GM18511 (cell line): ENCODE results near the gene COPB1.

Source experiments
- ATAC-seq: cut with Tn5 transposase; IDR thresholded peaks from one replicate; pipeline ENCODE4 v1.9.1; 2021; ENCODE audit warnings: mild to moderate bottlenecking, moderate library complexity; ENCODE audit not compliant: unreplicated experiment

Gene COPB1

DNA sequence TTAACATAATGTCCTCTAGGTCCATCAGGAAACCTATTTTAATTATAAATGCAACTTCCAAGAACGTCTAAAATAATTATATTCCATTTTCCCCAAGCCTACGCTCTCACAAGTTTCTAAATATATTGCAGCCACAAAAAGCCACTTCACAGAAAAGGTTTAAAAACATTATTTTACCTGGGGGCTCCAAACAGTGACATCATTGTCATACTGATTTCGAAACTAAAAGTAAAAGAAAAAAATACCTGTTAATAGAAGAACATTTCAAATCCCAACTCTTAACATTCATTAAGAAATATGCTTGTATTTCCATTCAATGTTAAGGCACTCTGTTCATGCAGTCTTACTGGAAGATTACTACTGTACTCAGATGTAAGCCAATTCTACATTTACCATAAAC, 19.2 kb upstream of the COPB1 start:
- no peak for ATAC-seq

DNA sequence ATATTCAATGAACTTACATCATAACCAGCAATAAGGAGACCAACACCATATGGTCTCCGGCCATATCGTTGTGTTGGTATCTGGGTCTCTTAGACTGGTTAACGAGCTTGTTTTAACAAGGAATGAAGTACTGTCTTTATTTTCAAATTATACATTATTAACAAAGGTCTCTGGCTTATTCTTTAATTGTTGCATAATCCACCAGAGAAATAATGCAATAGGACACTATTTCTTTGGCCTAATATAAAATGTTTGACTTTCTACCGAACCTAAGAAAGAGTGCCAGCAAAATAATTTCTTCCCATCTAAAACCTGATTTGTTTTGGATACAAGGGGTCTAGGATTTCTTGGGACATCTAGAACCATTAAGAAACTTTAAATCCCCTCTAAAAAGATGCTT, 14.2 kb upstream of the COPB1 start:
- ATAC-seq: no peak

DNA sequence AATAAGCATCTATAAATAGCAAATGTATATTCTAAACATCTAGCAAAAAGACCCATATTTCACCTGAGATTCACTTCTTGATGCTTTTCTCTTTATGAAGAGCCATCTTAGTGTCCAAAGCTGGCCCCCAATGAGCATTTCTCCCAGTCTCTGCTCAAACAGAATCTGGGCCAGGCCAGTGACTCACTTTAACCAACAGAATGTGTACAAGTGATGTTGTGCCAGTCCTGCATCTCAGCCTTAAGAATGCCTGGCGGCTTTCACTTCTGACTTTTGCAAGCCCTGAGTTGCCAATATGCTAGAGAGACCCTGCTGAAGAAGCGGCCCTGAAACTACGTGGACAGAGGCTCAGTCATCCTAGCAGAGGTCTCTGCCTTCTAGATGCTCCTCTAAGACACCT, 6.9 kb upstream of the COPB1 start:
- no peak for ATAC-seq

DNA sequence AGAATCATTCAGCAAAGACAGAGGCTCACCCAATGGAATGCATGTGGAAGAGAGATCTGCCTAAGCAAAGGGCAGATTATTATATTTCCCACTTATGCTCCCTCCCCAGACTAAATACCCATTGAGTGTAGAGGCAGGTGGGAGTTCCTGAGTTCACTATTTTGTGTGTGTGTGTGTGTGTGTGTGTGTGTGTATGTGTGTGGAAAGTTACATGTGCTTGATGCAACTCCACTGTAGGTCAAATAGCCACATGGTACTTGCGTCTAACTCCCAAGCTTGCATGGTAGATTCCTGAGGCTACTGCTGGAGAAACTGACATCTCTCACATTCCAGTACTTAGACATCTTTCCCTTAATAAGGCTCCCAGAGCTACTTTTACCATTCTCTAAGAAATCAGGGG, 3.4 kb upstream of the COPB1 start:
- ATAC-seq: no peak

DNA sequence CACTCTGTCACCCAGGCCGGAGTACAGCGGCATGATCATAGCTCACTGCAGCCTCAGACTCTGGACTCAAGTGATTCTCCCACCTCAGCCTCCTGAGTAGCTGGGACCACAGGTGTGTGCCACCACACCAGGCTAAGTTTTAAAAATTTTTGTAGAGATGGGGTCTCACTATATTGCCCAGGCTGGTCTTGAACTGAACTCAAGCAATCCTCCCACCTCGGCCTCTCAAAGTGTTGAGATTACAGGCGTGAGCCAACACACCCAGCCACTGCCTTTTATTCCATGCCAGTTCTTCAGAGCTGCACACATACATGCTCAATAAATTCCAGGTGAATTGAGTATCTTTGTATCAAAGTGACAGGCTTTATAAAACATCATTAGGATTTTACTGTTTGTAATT, 2.4 kb upstream of the COPB1 start:
- no peak for ATAC-seq

DNA sequence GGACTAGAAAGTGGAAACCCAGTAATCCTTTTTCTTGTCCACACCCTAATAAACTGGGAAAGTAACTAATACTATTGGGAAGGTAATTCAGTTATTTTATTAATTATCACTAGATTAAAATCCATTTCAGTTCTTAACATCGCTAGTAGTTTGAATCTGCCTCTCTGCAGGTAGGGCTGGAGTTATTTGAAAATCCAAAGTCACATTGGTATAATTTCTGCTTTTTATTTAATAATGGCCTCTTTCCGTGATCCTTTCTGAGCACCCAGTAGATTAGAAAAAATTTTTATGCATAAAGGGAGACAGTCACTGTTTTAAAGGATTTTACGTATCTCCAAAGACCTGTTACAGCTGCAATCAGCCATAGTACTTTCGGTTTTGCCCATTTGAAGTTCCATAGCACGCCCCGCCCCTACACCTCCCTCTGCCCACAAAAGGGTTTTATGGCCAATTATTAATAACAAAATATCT, 605 bp upstream of the COPB1 start:
- ATAC-seq: peak; percentile 73

DNA sequence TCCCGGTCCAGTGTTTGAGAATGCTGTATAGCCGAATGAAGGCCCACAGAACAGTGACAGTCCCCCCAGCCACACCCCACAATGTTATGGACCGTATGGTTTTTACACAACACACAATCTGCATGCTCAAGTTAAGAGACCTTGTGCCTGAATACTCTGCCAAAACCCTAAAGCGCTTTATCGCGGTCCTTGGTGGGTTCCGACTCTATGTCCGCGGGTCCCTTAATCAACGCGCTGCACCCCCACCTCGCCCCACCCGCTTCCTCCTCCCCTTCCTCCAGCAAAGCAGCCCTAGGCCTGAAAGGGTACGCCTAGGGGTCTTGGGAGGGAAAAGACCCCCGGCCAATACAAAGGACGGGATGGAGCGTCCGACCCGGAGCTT, 442 bp downstream of the COPB1 start:
- peak; percentile 21 for ATAC-seq

DNA sequence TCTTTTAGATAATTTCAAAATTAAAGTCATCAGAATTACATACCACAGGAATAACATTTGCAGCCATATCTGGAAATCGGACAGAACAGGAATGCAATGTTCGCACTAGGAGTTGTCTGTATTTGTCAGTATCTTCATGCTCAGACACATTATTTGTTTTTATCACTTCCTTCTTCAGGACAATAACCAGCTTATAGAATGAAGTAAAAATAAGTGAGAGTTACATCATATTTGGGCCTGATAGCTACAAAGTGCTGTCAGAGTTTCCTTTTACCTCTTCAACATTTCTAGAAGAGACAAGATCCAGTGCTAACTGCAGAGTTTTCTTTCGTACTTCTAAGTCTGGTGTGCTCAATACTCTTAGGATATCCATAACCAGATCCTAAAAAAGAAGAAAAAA, 18.9 kb downstream of the COPB1 start:
- no peak for ATAC-seq

DNA sequence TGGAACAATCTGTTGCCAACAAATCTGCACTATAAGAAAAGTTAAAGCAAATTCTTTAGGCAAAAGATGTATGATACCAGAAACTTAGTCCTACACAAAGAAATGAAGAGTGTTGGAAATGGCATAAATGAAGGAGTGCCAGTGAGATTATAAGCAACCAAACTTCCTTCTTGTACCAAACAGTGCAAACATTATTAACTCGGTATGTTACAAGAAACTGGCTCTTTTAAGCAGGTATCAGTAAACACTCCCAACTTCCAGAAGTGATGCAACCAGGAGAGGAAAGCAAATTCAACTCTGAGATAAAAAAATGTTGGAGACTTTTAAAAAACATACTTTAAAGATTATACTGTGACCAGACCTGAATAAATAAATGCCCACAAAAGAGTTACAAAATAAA, 28.5 kb downstream of the COPB1 start:
- no peak for ATAC-seq

DNA sequence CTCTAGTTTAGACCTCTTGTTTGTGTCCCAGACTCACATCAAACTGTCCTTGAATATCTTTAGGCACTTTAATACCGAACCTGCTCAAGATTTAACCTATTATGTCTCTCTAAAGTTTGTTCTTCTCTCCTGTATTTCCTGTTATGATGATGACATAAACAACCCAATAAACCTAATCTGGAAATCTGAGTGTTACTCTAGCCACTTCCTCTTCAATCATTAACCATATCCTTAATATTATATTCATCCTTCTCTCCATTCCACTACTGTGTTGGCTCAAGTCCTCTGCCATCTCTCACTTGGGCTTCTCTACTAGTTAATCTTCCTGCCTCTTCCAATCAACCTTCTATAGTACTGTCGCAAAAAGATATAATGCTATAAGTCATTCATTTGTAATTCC, 36.0 kb downstream of the COPB1 start:
- no peak for ATAC-seq

DNA sequence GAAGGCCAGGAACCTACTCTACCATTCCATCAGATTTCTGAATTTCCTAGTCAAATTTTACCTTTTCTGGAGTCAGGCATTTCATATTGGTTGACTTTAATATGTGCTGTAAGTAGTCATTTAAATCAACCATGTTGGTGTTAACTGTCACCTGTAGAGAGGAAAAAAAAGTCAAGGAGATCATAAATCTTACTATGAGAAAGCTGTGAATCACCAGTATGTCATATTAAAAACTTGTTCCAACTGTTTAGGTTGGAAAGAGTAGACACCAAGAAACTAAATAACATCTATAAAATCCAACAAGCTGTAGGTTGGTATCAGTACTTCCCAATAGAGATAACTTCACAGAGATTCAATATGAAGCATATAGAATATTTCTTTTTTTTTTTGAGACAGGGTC, 39.5 kb downstream of the COPB1 start:
- no peak for ATAC-seq

DNA sequence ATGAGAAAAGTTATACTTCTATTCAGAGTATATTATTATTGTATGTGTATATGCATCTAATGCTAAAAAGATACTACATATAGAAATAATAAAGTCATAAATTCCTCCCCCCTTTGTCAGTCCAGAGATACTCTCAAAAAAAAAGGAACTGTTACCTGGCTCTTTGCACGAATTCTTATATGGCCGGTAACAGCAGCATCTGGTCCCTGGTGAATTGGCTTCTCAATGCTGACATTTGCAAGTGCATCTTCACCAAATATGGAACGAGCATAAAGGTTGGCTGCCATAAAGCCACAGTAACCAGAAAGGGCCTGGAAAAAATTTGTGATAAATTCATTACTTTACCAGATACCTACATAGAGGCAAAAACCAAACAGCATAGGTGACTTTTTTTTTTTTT, 41.2 kb downstream of the COPB1 start:
- no peak for ATAC-seq

DNA sequence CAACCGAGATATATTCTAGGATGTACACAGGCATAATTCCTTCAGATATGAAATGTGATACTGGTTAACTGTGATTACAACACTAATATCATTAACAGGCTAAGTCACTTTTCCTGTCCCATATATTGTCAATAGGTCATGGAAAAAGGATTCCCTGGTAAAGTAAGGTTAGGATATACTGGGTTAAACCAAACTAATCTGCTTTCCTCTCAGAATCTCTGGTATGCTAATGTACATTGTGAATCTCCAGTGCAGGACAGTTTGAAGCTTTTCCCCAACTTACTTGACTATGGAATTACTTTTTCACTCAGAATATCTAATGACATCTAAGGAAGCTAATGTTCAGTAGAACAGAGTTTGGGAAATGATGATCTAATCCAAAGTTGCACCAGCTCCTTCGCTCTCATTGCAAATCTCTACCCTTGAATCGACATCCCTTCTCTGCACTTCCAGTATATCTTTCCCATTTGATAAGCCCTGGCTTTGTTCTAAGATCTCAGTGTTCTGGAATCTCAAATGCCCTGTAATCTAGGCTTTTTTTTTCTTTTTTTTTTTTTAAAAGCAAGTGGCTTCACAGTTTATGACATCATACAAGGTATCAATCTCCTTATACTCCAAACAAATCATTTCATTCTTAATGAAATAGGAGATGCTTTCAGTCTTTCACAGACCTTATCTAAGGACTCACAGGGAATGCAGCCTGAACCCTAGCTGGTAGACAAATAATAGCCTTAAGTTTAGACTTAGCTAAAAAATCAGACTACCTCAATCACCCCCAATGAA, 43.8 kb downstream of the COPB1 start:
- ATAC-seq: no peak

DNA sequence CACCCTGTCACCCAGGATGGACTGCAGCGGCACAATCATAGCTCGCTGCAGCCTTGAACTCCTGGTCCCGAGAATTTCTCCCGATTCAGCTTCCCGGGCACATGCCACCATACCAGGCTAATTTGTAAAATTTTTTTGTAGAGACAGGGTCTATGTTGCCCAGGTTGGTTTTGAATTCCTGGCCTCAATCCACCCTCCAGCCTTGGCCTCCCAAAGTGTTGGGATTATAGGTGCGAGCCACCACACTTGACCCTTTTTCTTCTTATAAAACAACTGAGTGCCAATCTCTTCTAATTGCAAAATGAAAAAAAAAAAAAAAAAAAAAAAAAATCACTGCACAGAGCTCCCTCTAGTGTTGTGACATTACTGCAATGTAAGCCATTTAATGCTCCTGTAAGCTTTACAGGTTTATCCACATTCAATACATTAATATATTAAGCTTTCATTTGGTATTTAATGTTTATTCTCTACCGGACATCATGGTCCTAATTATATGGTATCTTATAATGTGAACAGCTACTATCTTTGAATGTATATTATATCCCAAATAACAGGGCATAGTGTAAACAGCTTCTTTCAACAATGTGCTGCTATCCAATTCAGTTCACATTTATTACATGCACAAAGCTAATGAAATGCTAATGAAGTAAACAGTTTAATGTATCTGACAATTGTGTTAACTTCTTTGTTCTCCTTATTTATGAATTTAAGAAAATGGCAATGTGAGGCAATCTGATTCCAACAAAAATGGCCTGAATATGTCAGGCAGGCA, 44.6 kb downstream of the COPB1 start:
- no peak for ATAC-seq

DNA sequence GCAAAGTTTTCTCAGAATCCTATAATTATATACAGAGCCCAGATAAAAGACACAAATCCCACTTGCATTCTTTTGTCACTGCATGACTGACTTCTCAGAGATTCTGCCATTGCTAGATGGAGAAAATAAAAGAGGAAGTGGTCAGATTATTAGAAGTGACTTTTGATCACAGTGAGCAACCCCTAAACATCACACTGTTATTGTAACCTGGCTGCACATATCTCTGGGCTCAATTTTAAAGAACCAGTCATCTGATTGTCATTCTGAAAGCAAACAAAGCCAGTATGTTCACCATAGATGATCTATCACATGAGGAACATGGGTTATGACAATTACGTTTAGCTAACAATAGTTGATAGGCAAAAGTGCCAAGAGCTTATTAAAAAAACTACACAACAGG, 47.8 kb downstream of the COPB1 start:
- peak; percentile 75 for ATAC-seq

DNA sequence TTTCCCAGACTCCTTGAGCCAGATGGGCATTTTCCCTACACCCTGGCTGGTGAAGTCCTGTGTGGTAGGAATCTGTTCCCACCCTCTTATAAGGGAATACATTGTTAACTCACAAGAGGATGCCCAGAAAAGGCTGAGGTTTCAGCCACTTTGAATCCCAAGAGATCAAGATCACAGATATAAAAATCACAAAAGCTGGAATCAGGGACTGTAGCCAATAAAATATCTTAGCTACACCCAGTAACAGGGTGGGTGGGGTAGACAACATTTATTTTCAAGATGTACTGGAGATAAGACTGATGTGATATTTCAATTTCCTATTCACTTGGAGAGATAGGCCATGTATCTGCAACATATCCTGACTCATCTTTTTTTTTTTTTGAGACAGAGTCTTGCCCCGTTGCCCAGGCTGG, 50.3 kb downstream of the COPB1 start:
- no peak for ATAC-seq

DNA sequence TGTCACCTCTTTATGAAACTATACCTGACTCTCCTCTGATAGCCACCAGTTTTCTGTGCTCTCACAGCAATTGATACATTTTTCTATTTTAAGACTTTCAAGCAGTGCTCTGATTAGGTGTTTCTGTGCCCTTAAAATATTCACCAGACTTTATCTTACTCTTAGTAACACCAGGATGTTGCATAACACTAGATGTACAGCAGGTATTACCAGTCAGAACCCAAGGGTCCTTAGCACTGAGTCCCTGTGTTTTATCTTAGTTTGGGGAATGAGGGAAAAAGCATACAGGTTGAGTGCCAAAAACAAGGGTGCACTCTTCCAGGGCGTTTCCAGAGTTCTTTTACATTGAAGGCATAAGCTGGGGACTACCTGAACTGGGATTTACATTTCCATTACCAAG, 51.4 kb downstream of the COPB1 start:
- ATAC-seq: no peak

DNA sequence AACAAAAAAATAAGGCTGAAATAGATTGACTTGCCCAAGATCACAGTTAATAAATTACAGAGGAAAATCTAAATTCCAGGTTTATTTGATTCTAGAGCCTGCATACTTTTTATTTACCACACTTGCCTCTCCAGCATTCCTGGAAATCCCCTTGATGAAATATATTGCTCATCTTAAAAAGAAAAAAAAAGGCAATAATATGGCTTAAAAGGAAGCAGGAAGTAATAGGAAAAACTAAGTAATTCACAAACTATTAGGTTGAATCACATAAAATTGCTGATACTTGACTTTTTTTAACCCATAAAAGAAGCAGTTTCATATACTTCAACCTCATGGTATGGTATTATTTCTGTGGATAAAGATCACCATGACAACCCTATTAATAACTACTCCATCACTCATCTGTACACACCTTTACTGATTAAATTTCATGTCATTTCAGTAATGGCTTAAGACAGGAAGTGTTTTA, 52.9 kb downstream of the COPB1 start:
- peak; percentile 55 for ATAC-seq

DNA sequence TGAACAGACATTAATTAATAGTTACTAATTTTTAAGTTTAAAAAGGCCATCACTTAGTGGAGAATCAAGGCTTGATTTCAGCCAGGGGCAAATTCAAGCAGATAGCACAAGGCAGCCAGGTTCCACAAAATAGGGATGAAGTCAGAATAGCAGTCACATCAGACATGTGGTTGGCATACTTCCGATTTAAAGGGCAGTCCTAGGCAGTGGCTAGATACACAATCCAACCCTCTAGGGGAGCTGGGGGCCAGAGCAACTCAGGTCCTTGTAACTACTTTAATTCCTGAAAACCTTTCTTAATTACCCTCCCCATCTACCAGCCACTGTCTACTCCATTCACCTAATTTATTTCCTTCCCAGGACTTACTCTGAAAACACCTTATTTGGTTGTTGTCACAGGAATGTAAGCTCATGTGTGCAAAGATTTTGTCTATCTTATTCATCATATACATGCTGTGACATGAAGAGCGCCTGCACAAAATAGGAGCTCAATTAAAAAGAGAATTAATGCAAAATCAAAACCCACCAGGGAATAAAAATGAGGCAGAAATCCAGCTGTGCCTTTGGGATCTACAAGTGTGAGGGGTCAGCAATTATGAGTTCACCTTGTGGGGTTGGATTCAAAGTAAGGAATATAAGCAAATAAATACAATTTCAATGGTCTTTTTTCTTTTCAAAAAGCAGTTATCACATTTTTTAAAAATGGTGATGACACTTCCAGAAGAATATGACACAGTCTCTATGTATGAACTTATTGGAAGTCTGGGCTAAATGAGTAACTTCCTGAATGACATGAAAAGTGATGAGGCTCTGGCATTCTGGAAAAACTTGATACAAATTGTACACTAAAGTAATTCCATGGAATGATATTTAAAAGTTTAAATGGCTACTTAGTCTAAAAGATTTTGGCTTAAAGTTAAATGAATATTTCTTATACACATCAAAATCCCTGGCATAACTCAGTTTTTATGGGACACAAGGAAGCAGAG, 53.8 kb downstream of the COPB1 start:
- ATAC-seq: no peak

DNA sequence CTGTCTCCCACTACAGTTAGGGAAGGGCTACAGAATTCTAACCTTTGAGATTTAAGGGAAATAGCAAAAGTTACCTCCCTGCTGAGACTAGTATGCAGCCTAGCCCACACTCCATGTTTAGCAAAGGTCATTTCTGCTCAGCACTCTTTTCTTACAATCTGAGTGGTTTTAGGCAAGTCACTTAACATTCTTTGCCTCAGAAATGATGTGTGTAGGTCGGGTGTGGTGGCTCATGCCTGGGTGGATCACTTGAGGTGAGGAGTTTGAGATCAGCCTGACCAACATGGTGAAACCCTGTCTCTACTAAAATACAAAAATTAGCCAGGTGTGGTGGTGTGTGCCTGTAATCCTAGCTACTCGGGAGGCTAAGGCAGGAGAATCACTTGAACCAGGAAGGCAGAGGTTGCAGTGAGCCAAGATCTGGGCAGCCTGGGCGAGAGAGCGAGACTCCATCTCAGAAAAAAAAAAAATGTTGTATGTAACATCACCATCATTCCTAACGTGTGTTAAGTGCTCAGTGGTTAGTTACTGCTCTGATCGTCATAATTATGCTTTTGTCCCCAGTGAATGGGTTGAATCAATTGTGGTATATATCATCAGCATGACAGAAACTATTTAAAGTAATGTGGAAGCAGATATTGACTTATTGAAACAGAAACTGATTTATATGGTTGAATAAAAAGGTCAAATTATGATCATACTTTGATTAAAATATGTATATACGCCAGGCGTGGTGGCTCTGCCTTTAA, 55.0 kb downstream of the COPB1 start:
- ATAC-seq: no peak
